Measurements from ENCODE around the gene FZD2.

- TF ChIP-seq EZH2 (IDR thresholded peaks at IDR 0.05; ENCODE audit: borderline replicate concordance, low read length) (no peak), CTCF (conservative IDR thresholded peaks at IDR 0.05 in 1 of 2, IDR thresholded peaks at IDR 0.05 in 1 of 2; ENCODE audit: extremely low read depth in 1 of 2, insufficient read depth in 1 of 2, low read depth in 1 of 2, low read length in 2 of 2) (no peak)
Observed at GRCh38 chr17:44602970-44603369, 45.7 kb downstream of the FZD2 start.

All from mammary epithelial cell (primary cell).